Activated T-helper 2 cell treated with anti-CD3 and anti-CD28 coated beads, Interferon-gamma antibody, Interleukin-2, Interleukin-4, amounts not matched to agents 10 μg/mL and 5 μg/mL and 100 μg/mL, durations not matched to agents 14 hours and 24 hours and 36 hours (primary cell): ENCODE data around the gene FIGLA. TPM values are rescaled to one million over a fixed set of nuclear protein-coding genes. Genes with fewer than 3 reads are reported as not detected.
"Not testable (repeated sequence)": the region's sequence is repeated elsewhere in the genome, so short reads cannot be mapped to it uniquely, and the experiment has no call there.

ENCODE experiments used
- DNase-seq: peaks from one replicate; pipeline ENCODE4 v3.0.0; 2021; ENCODE audit warnings: low spot score
- H3K27ac Mint-ChIP-seq: one replicate; pipeline ENCODE4 v1.8.0; 2021; ENCODE audit warnings: mixed read lengths
- H3K27me3 Mint-ChIP-seq: one replicate; pipeline ENCODE4 v1.8.0; 2021; ENCODE audit warnings: low read depth, mixed read lengths
- H3K36me3 Mint-ChIP-seq: one replicate; pipeline ENCODE4 v1.8.0; 2021; ENCODE audit warnings: low read depth, mixed read lengths
- H3K4me1 Mint-ChIP-seq: one replicate; pipeline ENCODE4 v1.8.0; 2021; ENCODE audit warnings: low read depth, mixed read lengths
- H3K4me3 Mint-ChIP-seq: one replicate; pipeline ENCODE4 v1.8.0; 2021; ENCODE audit warnings: low read depth, mild to moderate bottlenecking, moderate library complexity, mixed read lengths
- H3K9me3 Mint-ChIP-seq: one replicate; pipeline ENCODE4 v1.8.0; 2021; ENCODE audit warnings: mixed read lengths
- intact Hi-C: fragments of 100-400 bp; cut with micrococcal nuclease; formaldehyde crosslinking; loops from one replicate; pipeline ENCODE4 v1.15.1; 2023
- total RNA-seq: library from RNA; stranded (reverse); gene quantifications from 2 replicates; pipeline ENCODE4 v1.2.3, GENCODE V29; 2022

The FIGLA gene
- total RNA-seq, 1 donor from 2014 or later, result not detected

DNA sequence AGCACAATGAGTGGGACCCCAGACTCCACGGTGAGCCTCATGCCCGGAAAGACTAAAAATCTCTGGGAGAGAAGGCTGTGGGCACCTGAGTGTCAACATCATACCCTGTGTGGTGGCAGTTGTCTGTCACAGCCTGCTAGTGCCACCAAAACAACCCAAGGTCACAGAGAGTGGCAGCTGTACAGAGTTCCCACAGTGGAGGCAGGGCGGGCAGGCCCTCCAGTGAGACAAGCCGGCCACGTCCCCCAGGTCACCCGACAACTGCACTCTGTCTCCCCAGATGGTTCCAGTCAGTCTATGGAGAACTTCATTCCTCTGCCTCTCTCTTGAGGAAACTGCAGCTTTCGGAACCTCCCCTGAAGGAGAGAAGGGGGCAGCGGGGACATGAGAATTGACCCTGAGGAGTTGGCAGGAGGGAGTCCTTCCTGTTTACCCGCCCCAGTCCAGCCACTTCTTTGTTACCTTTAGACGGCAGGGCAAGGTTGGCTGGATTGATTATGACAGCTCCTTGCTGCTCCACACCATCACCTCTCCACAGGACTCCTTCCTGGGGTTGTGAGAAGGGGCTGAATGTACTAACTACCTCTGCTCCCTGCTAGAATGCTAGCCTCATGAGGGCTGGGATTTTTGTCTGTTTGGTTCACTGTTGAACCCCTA is 11.3 kb upstream of the FIGLA start:
- Mint-ChIP-seq H3K4me3 (no peak overlapping the region), H3K27ac (no peak overlapping the region), H3K36me3 (no peaks in the 10 kb centered on the region), H3K9me3 (peaks cover 5% of the 10 kb centered on the region), H3K27me3 (peaks cover 5% of the 10 kb centered on the region), H3K4me1 (no peaks in the 10 kb centered on the region)
- intact Hi-C loops, result no loop called here
- DNase-seq, result no peak

- H3K27me3 Mint-ChIP-seq, result peaks cover 5% of the 10 kb centered on the region
- H3K36me3 Mint-ChIP-seq, result no peaks in the 10 kb centered on the region
- no peaks in the 10 kb centered on the region for H3K4me1 Mint-ChIP-seq
- no peak overlapping the region for H3K4me3 Mint-ChIP-seq
- intact Hi-C loops, result no loop called here
- H3K27ac Mint-ChIP-seq, result no peak overlapping the region
- no peak for DNase-seq
- peaks cover 5% of the 10 kb centered on the region for H3K9me3 Mint-ChIP-seq
Measured at GRCh38 chr2:70799706-70800105, 9.3 kb upstream of the FIGLA start.

DNA sequence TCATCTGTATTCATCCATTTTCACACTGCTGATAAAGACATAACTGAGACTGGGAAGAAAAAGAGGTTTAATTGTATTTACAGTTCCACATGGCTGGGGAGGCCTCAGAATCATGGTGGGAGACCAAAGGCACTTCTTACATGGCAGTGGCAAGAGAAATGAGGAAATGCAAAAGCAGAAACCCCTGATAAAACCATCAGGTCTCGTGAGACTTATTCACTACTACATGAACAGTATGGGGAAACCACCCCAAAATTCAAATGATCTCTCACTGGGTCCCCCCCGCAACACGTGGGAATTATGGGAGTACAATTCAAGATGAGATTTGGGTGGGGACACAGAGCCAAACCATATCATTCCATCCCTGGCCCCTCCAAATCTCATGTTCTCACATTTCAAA is 7.6 kb upstream of the FIGLA start:
- intact Hi-C loops, H3K27ac Mint-ChIP-seq, H3K36me3 Mint-ChIP-seq, H3K4me1 Mint-ChIP-seq, DNase-seq, H3K9me3 Mint-ChIP-seq, H3K4me3 Mint-ChIP-seq: not testable (repeated sequence)
- peaks cover 13% of the 10 kb centered on the region for H3K27me3 Mint-ChIP-seq

DNA sequence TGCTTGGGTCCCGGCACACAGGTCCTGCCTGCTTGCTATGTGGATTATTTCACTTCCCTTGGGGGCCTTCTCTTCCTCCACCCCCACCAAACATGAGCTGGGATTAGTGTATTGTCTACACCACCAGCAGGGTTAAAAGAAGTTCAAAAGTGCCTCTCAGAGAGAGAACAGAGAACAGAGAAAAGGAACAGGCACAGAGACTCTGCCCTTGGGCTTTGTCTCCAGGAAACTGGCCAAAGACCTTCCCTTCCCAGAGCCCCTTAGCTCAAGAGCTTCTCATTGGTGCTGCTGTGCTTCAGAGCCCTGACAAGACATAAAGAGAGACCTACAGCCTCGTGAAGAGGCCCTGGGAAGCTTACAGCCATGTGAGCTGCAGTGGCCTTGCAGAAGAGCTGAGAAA is 7.1 kb upstream of the FIGLA start:
- H3K36me3 Mint-ChIP-seq, result no peaks in the 10 kb centered on the region
- no peak overlapping the region for H3K27ac Mint-ChIP-seq
- peaks cover 17% of the 10 kb centered on the region for H3K27me3 Mint-ChIP-seq
- no peak for DNase-seq
- H3K4me1 Mint-ChIP-seq, result no peaks in the 10 kb centered on the region
- H3K9me3 Mint-ChIP-seq, result peaks cover 5% of the 10 kb centered on the region
- intact Hi-C loops, result no loop called here
- no peak overlapping the region for H3K4me3 Mint-ChIP-seq

DNA sequence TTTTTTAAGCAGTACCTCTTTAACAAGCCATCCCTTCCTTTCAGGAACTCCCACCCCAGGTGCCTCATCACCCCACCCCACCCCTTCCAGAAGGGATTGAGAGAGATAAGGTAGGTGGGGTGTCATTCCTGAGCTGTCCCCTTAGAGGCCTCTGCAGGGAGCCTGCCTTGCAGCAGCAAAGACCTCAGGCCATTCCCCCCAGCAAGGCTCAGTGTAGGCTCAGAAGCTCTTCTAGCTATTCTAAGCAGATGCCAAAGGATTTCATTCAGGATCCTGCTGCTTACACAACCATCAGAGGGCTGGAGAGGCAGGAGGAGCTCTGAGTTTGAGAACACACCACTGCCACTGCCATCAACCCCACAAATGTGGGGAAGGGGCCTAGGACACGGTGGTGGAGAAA is 5.8 kb upstream of the FIGLA start:
- peaks cover 5% of the 10 kb centered on the region for H3K9me3 Mint-ChIP-seq
- peaks cover 27% of the 10 kb centered on the region for H3K27me3 Mint-ChIP-seq
- no peaks in the 10 kb centered on the region for H3K36me3 Mint-ChIP-seq
- H3K4me3 Mint-ChIP-seq, result no peak overlapping the region
- H3K27ac Mint-ChIP-seq, result no peak overlapping the region
- intact Hi-C loops, result no loop called here
- DNase-seq, result no peak
- no peaks in the 10 kb centered on the region for H3K4me1 Mint-ChIP-seq

- H3K27me3 Mint-ChIP-seq, result peaks cover 32% of the 10 kb centered on the region
- no peak overlapping the region for H3K4me3 Mint-ChIP-seq
- DNase-seq, result no peak
- no peak overlapping the region for H3K27ac Mint-ChIP-seq
- H3K36me3 Mint-ChIP-seq, result no peaks in the 10 kb centered on the region
- H3K4me1 Mint-ChIP-seq, result peaks cover 2% of the 10 kb centered on the region
- intact Hi-C loops, result no loop called here
- H3K9me3 Mint-ChIP-seq, result peaks cover 5% of the 10 kb centered on the region
Measured at GRCh38 chr2:70795164-70795995, 4.9 kb upstream of the FIGLA start.

DNA sequence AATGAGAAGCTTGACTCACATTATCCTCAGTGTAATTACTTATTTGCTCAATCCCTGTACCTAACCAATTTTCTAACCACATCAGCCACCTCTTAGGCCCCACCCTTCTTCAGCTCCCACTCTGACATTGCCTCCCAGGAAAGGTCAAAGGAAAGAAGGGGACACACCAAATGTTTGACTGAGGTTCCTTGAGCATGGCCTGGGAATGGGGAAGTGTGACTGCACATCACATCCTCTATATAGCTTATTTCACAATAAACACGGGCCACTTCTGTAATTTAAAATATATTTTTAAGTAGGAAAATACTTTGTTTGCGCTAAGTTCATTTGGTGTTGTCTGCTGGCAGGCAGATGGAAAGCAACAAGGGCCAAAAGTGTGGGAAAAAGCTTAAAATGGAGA is 3.0 kb upstream of the FIGLA start:
- no peak for DNase-seq
- no peaks in the 10 kb centered on the region for H3K36me3 Mint-ChIP-seq
- H3K27ac Mint-ChIP-seq, result no peak overlapping the region
- H3K4me3 Mint-ChIP-seq, result no peak overlapping the region
- peaks cover 7% of the 10 kb centered on the region for H3K4me1 Mint-ChIP-seq
- intact Hi-C loops, result no loop called here
- H3K9me3 Mint-ChIP-seq, result no peaks in the 10 kb centered on the region
- H3K27me3 Mint-ChIP-seq, result peaks cover 43% of the 10 kb centered on the region

DNA sequence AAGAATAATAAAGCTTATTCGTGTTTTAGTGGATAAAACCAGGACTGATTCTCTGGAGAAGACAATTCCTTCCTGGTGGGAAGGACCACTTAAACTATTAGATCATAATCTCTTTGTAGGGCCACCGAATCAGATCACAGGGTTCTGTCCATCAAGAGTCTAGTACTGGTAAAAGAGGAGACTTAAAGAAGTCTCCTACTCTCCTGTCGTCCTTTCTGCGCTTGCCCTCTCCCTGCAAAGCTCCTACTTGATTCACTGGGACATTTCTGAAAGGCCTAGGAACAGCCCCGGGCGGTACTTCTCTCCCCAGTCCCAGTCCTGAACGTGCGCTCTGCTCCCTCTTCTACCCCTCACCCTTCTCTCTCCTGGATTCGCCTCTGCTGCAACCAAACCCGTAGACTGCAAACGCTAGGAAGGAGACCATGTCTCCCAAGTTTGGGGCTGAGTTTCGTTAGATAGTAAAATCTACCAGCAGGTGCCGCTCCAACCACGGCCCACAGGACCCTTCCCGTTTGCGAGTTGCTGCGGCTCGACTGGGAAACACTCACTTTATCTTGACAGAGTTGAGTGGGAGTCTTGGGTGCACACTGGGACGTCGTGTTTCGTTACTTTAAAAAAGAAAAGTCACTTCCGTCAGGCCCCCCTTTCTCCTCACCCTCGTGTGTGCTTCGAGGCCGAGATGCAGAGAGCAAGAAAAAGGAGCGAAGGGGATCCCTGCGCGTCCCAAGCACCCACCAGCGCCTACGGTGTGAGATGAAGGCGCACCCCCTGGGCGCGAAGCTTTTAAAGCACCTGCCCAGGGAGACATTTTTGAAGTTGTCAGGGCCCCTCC is 923 bp downstream of the FIGLA start:
- peak; percentile 60 for DNase-seq
- H3K9me3 Mint-ChIP-seq, result no peaks in the 10 kb centered on the region
- peaks cover 62% of the 10 kb centered on the region for H3K27me3 Mint-ChIP-seq
- H3K4me1 Mint-ChIP-seq, result peaks cover 12% of the 10 kb centered on the region
- H3K4me3 Mint-ChIP-seq, result peak overlapping the region; percentile 67
- intact Hi-C loops, result loop anchor here (1.0 to 10.0 kb wide), 5 partner anchors 83 to 485 kb away; partner anchors contain the start of genes FAM136A and TGFA
- H3K27ac Mint-ChIP-seq, result no peak overlapping the region
- H3K36me3 Mint-ChIP-seq, result no peaks in the 10 kb centered on the region

DNA sequence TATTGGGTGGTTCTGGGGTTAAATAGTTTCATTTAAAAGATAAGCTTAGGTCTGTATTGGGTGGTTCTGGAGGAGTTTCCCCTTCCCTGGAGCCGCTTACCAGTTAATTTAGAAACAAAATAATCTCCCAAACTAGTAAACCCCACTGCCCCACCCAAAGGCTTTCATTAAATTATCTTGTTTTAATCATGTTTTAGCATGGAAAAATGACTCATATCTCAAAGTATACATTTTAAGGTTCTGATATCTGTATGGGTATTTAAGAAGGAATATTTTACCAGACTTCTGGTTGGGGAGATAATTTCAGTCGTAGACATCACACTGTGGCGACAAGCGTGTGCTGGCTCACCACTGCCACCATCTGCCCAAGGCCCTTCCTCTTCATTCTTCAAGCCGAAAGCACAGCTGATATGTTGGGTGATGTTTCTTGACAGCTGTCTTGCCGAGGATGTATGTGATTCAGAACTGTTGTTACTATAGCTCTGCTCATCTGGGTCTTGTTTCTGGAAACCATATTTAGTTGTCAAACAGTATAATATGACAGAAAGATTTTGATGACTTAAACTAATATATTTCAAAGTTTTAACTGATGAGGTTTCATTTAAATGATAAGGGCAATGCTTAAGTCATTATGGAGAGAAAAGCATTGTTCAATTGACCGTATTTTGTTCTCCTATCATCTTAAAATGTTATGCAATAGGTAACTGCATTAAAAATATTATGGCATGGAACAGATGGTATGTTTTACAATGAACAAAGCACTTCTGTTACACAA is 5.1 kb downstream of the FIGLA start:
- H3K36me3 Mint-ChIP-seq, result no peaks in the 10 kb centered on the region
- H3K4me1 Mint-ChIP-seq, result peaks cover 10% of the 10 kb centered on the region
- intact Hi-C loops, result loop anchor here (1.0 to 10.0 kb wide), 4 partner anchors 87 to 481 kb away; partner anchors contain the start of genes FAM136A and TGFA
- no peaks in the 10 kb centered on the region for H3K9me3 Mint-ChIP-seq
- peaks cover 44% of the 10 kb centered on the region for H3K27me3 Mint-ChIP-seq
- no peak overlapping the region for H3K27ac Mint-ChIP-seq
- H3K4me3 Mint-ChIP-seq, result no peak overlapping the region
- no peak for DNase-seq

DNA sequence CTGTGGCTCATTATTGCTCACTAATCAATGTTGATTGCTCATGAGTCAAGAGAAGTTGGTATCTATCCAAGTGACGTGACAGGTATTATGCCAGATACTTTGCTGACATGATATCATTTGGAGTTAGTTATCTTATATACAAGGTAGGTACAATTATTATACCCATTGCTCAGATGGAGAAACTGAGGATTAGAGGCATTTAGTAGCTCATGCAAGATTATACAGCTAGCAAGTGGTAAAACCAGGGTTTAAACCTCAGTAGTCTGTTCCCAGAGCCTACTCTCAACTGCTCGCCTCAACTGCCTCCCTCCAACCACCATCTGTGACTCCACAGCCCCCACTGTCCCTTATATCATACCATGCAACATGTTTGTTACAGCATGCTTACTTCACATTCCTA is 6.1 kb downstream of the FIGLA start:
- Mint-ChIP-seq H3K4me3 (no peak overlapping the region), H3K4me1 (peaks cover 5% of the 10 kb centered on the region), H3K27ac (no peak overlapping the region), H3K27me3 (peaks cover 40% of the 10 kb centered on the region), H3K36me3 (no peaks in the 10 kb centered on the region), H3K9me3 (no peaks in the 10 kb centered on the region)
- intact Hi-C loops, result loop anchor here (10.0 kb wide), 2 partner anchors 230 to 480 kb away; partner anchors contain the start of genes FAM136A and TGFA
- DNase-seq, result no peak

GRCh38 chr2:70779911-70780545 is 10.4 kb downstream of the FIGLA start:
- no peak for DNase-seq
- Mint-ChIP-seq H3K27me3 (peaks cover 35% of the 10 kb centered on the region), H3K36me3 (no peaks in the 10 kb centered on the region), H3K27ac (no peak overlapping the region), H3K4me3 (no peak overlapping the region), H3K9me3 (no peaks in the 10 kb centered on the region), H3K4me1 (no peaks in the 10 kb centered on the region)
- intact Hi-C loops, result loop anchor here (10.0 kb wide), 2 partner anchors 225 to 475 kb away; partner anchors contain the start of genes FAM136A and TGFA

- Mint-ChIP-seq H3K27ac (no peak overlapping the region), H3K4me1 (no peaks in the 10 kb centered on the region), H3K9me3 (no peaks in the 10 kb centered on the region), H3K27me3 (peaks cover 39% of the 10 kb centered on the region), H3K4me3 (no peak overlapping the region), H3K36me3 (no peaks in the 10 kb centered on the region)
- intact Hi-C loops, result no loop called here
- DNase-seq, result no peak
Measured at GRCh38 chr2:70779491-70779890, 11.0 kb downstream of the FIGLA start.
